Right lobe of liver (tissue), 6 donors: ENCODE data around the gene ABHD8. TPM values are rescaled to one million over a fixed set of nuclear protein-coding genes. Genes with fewer than 3 reads are reported as not detected.
A peak's percentile ranks its signal among the peaks of the same experiment; 100 is the strongest.

ENCODE experiments used
- ATAC-seq, 4 donors: fragments of 200-7000 bp; cut with Tn5 transposase; one replicate each; pipeline ENCODE4 v1.9.1; 2020; ENCODE audit warnings: mild to moderate bottlenecking in 4 of 4, moderate library complexity in 4 of 4
- DNase-seq, 3 donors: peaks; one replicate each; pipeline ENCODE4 v3.0.0-alpha.2; 2020
- H3K27ac ChIP-seq, 3 donors: fragments of 200-600 bp; one replicate each; pipeline ENCODE4 v1.8.0; 2022
- H3K27me3 ChIP-seq, 2 donors: fragments of 200-600 bp; one replicate each; pipeline ENCODE4 v1.8.0; 2022
- H3K36me3 ChIP-seq, 4 donors: fragments of 200-600 bp; sonication (generic) in 1 of 4; one replicate each; pipeline versions ENCODE4 v1.5.1 to v1.8.0; 2017 to 2022; ENCODE audit warnings: control low read depth in 1 of 4
- H3K4me1 ChIP-seq, 4 donors: fragments of 200-600 bp; sonication (generic) in 1 of 4; one replicate each; pipeline versions ENCODE4 v1.5.1 to v1.8.0; 2017 to 2022; ENCODE audit warnings: control low read depth in 1 of 4
- H3K4me3 ChIP-seq, 3 donors: fragments of 200-600 bp; one replicate each; pipeline ENCODE4 v1.8.0; 2022
- H3K9me3 ChIP-seq, 4 donors: fragments of 200-600 bp; sonication (generic) in 1 of 4; one replicate each; pipeline versions ENCODE4 v1.5.1 to v1.8.0; 2017 to 2022; ENCODE audit warnings: control low read depth in 1 of 4
- CTCF ChIP-seq, 4 donors: fragments of 200-600 bp in 3 of 4; fragments of 450-650 bp in 1 of 4; IDR thresholded peaks; one replicate each; pipeline versions ENCODE4 v1.5.1 to v1.8.0; 2016 to 2022; ENCODE audit warnings: antibody characterized with exemption in 4 of 4, mild to moderate bottlenecking in 2 of 4
- POLR2A ChIP-seq: fragments of 450-650 bp; IDR thresholded peaks from one replicate; pipeline ENCODE4 v1.6.1; 2017; ENCODE audit warnings: antibody characterized with exemption, mild to moderate bottlenecking
- WGBS: methylation state at CpG from one replicate; pipeline ENCODE4 v1.1.6; 2018; ENCODE audit warnings: low coverage, low lambda C conversion rate; ENCODE audit not compliant: insufficient coverage; ENCODE audit errors: missing lambda C conversion rate; 5-methylcytosine and 5-hydroxymethylcytosine counted together
- intact Hi-C, 2 donors: fragments of 100-400 bp; cut with DNase I; formaldehyde crosslinking; loops; one replicate each; pipeline versions ENCODE4 v1.11.2 to v1.14.1; 2022
- total RNA-seq, 6 experiments: library from RNA; depleted of rRNA in 2 of 6; stranded (reverse); fragments of >200 nt in 2 of 6; fragmentation: NEBNext Ultra II Directional in 3 of 6; extraction: Animal tissue kit (Norgen Biotek cat#: 25700) in 3 of 6; gene quantifications; one replicate each; pipeline versions ENCODE4 v1.1.0 to v1.2.4, GENCODE V29; 2016 to 2023
- donor health status: DM: no; HTN: yes; CAD: no.
- donor health status: DM: no; HTN: no; CAD: no.
- donor health status: DM: no; HTN: no; CAD: no.
- donor health status: DM: no; HTN: yes; CAD: no.
- donor health status: DM: no; HTN: yes; CAD: no.

ABHD8 gene
- total RNA-seq, 6 experiments from 2014 or later, result 8.3 to 27.3 (median 15.8) TPM

GRCh38 chr19:17242431-17243208 is 60.6 kb downstream of the ABHD8 start:
- Histone ChIP-seq H3K9me3 (no peaks in the 10 kb centered on the region), H3K4me1 (peaks cover 0 to 61% (median 27%) of the 10 kb centered on the region in 4 donors), H3K27me3 (no peaks in the 10 kb centered on the region), H3K36me3 (peaks cover 0 to 7% (median 2%) of the 10 kb centered on the region in 4 donors), H3K4me3 (peak overlapping the region; percentile 83 to 97 (median 96)), H3K27ac (peak overlapping the region in 2 of 3 donors; percentile 37 to 81)
- intact Hi-C loops, result no loop called here
- TF ChIP-seq CTCF (IDR thresholded peaks at IDR 0.05) (no peak), POLR2A (no peak)
- DNase-seq, result no peak
- ATAC-seq, result no peak
- 40% methylated on average over 2 of the region's 8 CpGs for WGBS

Other genes with a start within 250 kb of the ABHD8 start
- 1 to 10 TPM; 3.7 to 8.5 (median 5.8) TPM for gene HAUS8, start 228.0 kb downstream of the ABHD8 start, total RNA-seq
- gene MYO9B, start 227.6 kb downstream of the ABHD8 start, total RNA-seq, result 10 to 100 TPM; 25.4 to 38.7 (median 36.0) TPM
- gene USE1, start 88.1 kb downstream of the ABHD8 start, total RNA-seq, result 10 to 100 TPM; 13.5 to 20.3 (median 18.6) TPM
- gene OCEL1, start 77.2 kb downstream of the ABHD8 start, total RNA-seq, result 10 to 100 TPM; 17.8 to 64.2 (median 31.2) TPM
- gene NR2F6, start 57.5 kb downstream of the ABHD8 start, total RNA-seq, result 100 to 1,000 TPM in 1 of 6 experiments, 10 to 100 TPM in 5; 48.5 to 105 (median 80.9) TPM
- gene USHBP1, start 38.7 kb downstream of the ABHD8 start, total RNA-seq, result 1 to 10 TPM in 5 of 6 experiments, under 1 TPM in 1; 0.81 to 3.6 (median 1.7) TPM
- gene BABAM1, start 36.0 kb downstream of the ABHD8 start, total RNA-seq, result 10 to 100 TPM; 29.2 to 51.3 (median 37.9) TPM
- under 1 TPM; 0.06 to 0.65 (median 0.37) TPM for gene ANKLE1, start 21.5 kb downstream of the ABHD8 start, total RNA-seq
- 100 to 1,000 TPM in 4 of 6 experiments, 10 to 100 TPM in 2; 63.5 to 363 (median 122) TPM for gene MRPL34, start 2.4 kb upstream of the ABHD8 start, total RNA-seq
- 10 to 100 TPM; 10.4 to 23.4 (median 14.1) TPM for gene DDA1, start 6.1 kb upstream of the ABHD8 start, total RNA-seq
- 1 to 10 TPM; 5.0 to 8.8 (median 6.6) TPM for gene ANO8, start 31.4 kb upstream of the ABHD8 start, total RNA-seq
- 10 to 100 TPM; 10.3 to 23.6 (median 13.6) TPM for gene GTPBP3, start 34.1 kb upstream of the ABHD8 start, total RNA-seq
- 10 to 100 TPM in 1 of 6 experiments, 1 to 10 TPM in 4, under 1 TPM in 1; 0.78 to 16.6 (median 4.1) TPM for gene PLVAP, start 73.9 kb upstream of the ABHD8 start, total RNA-seq
- 1 to 10 TPM in 1 of 6 experiments, under 1 TPM in 3, not detected in 2; 0.26 to 1.2 (median 0.36) TPM for gene CCDC194, start 90.8 kb upstream of the ABHD8 start, total RNA-seq
- gene BST2, start 102.2 kb upstream of the ABHD8 start, total RNA-seq, result 100 to 1,000 TPM in 3 of 6 experiments, 10 to 100 TPM in 3; 78.2 to 157 (median 96.2) TPM
- gene MVB12A, start 116.6 kb upstream of the ABHD8 start, total RNA-seq, result 10 to 100 TPM; 13.5 to 38.0 (median 15.8) TPM
- under 1 TPM in 3 of 6 experiments, not detected in 3; 0.12 to 0.19 (median 0.16) TPM for gene TMEM221, start 145.2 kb upstream of the ABHD8 start, total RNA-seq
- not detected for gene NXNL1, start 157.5 kb upstream of the ABHD8 start, total RNA-seq
- gene SLC27A1, start 167.1 kb upstream of the ABHD8 start, total RNA-seq, result 10 to 100 TPM in 1 of 6 experiments, 1 to 10 TPM in 5; 5.1 to 12.3 (median 6.1) TPM
- gene PGLS, start 208.2 kb upstream of the ABHD8 start, total RNA-seq, result 10 to 100 TPM; 31.7 to 60.0 (median 38.8) TPM